GM12891 (cell line): ENCODE measurements around the gene LMAN2L.

ENCODE experiments used
- POLR2A ChIP-seq: IDR thresholded peaks from 2 replicates; pipeline ENCODE4 v1.6.1; 2011; ENCODE audit warnings: low read depth, low read length, control low read depth
- POLR2AphosphoS5 ChIP-seq: IDR thresholded peaks from 2 replicates; pipeline ENCODE4 v1.6.1; 2011; ENCODE audit warnings: low read depth, low read length, control low read depth
- SPI1 ChIP-seq: IDR thresholded peaks from 2 replicates; pipeline ENCODE4 v1.6.1; 2011; ENCODE audit warnings: low read depth, low read length, control low read depth
- TAF1 ChIP-seq: IDR thresholded peaks from 2 replicates; pipeline ENCODE4 v1.6.1; 2011; ENCODE audit warnings: low read depth, low read length, control low read depth

DNA sequence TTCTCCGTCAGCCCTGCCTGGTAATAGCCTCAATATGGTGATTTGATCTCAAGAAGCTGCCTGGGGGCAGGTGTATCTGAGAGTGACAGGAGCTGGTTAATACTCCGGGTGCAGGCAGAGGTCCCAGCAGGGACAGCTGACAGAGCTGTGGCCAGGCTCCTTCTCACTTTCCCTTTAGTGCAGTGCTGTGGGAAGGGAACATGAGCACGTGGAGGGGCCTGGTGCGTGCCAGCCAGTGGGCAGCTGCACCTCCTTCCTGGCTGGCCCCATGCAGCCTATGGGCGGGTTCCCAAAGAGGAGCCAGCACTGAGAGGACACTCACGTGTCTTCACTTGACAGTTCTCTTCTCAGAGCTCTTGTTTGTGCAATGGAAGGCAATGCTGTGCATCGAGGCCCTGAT, 29.9 kb upstream of the LMAN2L start:
- TF ChIP-seq POLR2A (no peak), POLR2AphosphoS5 (no peak), SPI1 (no peak), TAF1 (no peak)
